HG03108 (cell line): ENCODE data around the gene FOXJ3.
A peak's percentile ranks its signal among the peaks of the same experiment; 100 is the strongest.

ENCODE experiments used
- ATAC-seq: cut with Tn5 transposase; IDR thresholded peaks from one replicate; pipeline ENCODE4 v1.9.1; 2021; ENCODE audit warnings: moderate library complexity; ENCODE audit not compliant: unreplicated experiment

Gene FOXJ3

DNA sequence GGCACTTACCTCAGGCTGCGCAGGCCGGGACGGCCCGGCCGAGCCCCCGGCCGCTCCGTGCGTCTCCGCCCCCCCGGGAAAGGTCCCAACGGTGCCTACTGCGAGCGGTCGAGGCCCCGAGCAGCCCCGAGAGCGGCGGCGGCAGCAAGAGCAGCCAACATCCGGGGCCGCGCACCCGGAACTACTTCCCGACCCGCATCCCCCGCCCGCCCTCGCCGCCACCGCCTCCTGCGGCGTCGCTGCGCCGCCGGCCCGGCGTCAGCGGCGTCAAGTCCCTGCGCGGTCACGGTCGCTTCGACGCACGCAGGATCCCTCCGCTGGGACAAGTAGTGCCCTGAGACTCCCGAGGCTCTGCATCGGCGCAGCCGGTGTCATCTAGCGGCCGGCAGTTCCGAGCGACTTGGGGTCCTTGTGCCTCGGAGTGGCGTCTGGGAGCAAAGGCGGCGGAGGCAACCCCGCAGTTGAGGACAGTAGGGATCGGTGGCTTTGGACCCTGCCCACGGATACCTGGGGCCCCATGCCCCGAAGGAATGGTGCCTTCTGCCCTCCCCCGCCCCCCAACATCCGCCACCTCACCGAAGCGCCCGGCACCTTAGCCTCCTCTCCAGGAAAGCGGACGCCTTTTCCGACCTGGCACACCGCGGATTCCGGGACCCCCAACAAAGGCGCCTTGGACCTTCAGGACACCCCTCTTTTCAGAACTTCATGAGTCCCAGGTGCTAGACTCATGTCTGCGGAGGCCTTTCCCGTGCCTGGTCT lies at the start of gene FOXJ3:
FOXJ3 (minus strand) TSS at position 186 of the 759 bp plus-strand sequence. CDS start 24,142 bp downstream, outside the sequence.
- ATAC-seq: peak; percentile 64

DNA sequence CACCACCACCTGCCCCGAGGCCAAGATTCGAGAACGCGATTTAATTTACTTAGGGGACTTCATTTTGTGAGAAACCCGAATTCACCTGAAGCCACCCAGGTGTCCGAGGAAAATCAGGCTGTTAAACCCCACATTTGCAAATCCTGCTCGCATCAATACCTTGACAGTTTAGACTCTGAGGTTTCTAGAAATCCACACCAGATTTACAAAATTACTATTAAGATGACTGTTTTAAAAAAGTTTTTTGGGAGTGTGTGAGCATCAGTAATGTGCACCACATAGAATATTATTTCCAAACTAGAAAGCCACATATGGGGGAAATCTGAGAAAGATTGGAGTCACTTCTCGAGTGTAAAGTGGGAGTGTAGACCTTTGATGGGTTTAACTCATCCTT lies 46.2 kb upstream of the FOXJ3 start:
- no peak for ATAC-seq

DNA sequence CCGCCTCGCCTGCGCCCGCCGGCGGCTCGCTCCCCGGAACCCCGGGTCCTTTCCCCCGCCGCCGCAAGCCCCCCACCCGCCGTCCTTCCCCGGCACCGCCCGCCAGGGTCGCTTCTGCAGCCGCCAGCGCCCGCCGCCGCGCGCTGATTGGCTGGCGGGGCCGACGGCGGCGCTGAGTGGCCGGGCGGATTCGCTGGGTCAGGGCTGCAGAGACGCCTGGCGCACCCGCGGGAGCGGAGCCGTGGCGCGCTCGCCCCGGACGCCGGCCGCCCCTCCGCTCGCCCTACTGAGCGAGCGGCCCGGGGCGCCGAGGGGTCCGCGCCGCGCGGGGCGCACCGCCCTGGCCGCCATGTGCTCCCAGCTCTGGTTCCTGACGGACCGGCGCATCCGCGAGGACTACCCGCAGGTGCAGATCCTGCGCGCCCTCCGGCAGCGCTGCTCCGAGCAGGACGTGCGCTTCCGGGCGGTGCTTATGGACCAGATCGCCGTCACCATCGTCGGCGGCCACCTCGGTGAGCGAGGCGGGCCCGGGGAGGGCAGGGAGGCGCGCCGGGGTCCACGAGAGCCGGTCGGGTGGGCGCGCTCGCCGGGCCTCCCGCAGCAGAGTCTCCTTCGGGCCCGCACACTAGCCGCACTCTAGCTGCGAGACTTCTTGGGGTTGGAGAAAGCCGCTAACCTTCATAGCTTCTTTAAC lies 45.7 kb upstream of the FOXJ3 start, which contains the start of gene RIMKLA:
RIMKLA (plus strand) TSS at position 207 of the 694 bp plus-strand sequence; CDS start at position 350, 143 bp downstream.
- peak; percentile 87 for ATAC-seq

DNA sequence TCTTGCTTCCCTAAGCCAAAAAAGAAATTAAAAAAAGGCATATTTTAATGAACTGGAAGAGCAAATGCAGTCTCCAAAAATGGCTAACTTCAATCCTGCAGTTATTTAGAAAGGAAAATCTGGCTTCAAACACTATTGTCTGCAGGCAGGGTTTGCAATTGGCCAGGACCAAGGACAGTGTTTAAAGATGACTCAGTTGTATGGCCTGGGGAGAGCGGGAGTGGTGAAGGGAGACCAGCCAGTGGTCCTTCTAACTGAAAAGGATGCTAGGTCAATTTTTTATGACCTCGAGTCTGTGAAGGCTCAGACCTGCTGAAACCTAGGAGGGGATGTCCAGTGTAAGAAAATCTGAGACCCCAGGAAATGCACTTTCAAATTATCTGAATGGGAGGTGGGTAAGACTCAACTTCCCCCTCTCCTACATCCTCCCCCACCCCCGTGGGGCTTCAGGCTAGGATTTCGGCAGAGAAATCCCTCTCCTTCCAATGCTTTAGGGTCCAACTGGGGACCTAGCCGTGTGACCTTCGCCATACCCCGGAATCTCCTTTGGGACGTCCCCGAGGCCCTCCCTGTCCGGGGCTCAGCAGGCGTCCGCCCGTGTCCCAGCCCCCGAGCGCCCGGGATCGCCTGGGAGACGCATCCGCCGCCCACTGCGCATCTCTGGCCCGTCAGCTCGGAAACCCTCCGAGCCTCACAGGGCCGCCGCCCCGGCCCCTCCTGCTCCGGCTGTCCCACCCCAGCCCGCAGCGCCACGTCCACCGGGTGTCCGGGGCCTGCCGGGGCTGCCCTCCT lies 45.0 kb upstream of the FOXJ3 start:
- ATAC-seq: no peak

DNA sequence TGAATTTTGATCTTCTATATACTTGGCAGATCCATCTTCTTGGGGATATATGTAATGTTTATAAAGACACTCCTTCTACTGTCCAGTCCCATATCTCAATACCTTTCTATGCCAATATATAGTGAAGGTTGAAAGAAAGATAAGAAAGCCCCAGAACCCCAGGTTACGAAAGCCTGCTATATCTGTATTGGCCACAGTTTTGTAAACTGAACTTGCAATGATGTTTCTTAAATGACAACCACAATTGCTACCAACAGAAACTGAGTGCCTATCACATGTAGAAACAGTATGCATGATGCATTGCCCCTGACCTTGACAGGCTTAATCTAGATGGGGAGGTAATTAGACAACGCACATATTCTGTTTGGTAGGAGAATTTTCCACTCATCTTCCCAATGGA lies 37.8 kb upstream of the FOXJ3 start:
- ATAC-seq: no peak

DNA sequence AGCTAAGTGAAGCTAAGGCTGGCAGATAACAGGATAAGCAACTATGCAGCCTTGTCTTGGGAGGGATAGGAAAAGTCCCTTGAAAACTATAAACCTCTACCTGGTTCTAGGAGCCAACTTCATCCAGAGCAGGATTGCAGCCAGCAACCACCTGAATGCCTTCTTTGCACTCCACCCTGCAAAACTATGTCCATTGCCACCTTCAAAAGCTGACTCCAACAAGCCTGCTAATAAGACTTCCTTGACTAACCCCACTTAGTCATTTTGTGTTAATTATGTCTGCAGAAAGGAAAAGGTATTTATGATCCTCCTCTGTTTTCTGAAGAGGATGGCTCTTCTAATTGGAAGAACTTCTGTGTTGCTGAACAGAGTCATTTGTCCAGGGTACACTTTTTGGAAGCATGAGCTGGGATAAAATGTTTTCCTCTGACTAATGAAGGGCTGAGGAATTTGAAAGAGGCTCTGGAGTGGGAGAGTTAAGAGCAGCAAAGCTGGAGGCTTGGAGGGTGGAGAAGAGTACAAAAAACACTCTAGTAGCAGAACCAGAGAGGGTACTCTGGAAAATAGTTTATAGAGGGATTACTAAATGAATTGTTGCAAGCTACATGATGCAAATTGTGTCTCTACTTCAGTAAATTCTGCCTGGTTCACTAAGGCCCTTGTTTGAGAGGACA lies 36.0 kb upstream of the FOXJ3 start:
- ATAC-seq: no peak

DNA sequence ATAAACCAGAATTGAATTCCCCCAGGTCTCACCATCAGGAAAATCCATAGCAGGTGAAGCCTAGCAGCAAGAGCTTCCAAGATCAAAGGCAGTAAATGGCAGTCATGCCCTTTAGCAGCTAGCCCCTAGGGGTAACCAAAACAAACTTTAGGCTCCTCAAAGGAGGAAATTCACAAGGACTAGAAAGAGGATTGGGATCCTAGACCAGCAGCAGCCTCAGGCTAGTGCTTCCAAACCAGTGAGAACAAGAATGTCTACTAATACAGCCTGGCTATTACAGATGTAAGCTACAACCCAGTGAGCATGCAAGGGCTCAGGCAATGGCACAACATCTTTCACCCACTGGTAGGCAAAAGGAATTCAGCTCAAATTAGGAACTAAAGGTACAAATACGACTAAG lies 34.4 kb upstream of the FOXJ3 start:
- ATAC-seq: no peak

DNA sequence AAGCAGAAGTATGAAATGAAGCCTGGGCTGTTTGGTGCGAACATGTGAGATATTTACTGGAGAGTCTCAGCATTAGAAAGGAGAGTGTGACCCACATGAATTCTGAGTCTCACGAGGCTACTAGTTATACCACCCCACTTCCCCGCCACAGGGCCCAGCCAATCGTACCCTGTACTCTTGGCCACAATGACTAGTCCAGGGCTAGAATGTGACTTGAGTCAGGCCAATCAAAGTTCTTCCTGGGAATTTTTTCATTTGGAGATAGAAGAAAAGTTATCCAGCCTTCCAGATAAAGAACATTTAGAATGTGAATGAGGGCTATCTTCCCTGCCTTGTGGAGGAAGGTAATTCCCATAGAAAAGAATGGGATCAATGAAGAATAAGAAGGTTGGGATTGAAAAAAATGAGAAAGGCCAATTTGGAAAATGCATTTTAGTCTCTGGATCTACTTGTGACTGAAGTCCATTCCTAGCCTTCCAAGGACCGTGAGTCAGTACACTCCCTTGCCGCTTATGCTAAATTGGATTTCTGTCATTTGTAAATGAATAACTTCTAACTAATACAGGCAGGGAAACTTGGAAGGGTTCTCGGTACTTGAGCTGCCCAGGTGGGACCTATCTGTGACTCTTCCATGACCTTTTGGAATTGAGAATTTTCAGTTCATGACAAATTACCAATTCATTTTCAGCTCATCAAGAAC lies 33.2 kb upstream of the FOXJ3 start:
- no peak for ATAC-seq

DNA sequence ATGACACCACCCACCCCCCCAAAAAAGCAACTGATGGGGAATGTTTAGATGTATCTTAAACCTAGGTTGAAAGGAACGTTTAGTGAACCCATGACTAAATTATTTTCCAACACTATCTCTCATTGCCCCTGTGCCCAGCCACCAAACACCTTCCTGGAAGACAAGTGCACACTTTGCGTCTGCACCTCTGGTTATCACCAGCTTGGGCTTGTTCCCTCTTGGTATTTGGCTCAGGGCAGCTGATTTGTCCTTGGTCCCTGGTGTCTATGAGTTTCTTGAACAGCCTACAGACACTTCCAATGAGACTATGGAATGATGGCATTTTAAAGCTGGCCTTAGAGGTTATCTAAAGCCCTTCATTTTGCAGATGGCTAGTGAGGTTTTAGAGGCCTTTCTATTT lies 30.1 kb upstream of the FOXJ3 start:
- no peak for ATAC-seq

DNA sequence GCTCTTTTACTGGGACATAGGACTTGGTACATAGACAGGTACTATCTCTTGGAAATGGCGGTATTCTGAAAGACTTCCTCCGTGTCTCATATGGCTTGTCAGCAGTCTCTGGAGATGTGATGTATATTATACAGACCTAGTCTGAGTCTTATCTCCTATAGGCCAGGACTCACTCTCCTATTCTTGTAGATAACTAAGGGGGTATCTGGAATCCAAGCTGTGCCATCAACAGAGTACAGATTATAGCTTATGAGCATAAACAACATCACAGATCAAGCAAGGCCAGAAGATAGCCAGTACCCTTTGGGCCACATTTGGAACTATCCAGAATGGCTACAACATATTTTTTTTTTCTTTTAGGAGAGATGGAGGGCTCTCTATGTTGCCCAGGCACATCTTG lies 29.5 kb upstream of the FOXJ3 start:
- ATAC-seq: no peak

DNA sequence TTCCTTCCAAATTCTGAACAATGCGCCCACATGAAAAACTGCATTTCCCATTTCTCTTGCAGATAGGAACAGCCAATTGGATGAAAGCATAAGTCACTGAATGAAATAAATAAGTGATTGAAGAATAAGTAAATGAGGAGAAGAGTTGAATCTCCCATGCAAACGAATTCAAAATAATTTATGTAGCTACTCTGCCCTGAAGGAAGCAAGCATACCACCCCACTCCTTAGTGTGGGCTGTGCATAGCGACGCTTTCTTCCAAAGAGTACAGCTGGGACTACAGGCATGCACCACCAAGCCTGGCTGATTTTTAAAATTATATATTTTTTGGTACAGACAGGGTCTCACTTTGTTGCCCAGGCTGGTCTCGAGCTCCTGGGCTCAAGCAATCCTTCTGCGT lies 29.1 kb upstream of the FOXJ3 start:
- no peak for ATAC-seq

DNA sequence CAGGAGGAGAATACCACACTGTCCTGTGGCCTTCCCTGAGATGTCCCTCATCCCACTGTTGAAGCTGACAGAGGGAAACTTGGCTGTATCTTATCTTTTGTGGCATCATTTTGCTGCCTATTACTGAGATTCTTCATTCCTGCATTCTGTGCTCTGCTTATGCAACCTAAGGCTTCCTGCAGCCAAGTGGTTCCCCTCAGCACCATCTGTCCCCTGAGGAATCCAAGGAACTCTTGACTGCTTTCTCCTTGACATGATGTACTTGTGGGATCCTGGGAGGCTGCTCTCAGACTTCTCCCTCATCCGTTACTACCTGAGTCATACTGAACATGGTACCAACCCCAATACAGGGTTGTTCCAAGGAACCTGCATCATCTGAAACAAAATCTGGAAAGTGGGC lies 24.4 kb upstream of the FOXJ3 start:
- no peak for ATAC-seq

DNA sequence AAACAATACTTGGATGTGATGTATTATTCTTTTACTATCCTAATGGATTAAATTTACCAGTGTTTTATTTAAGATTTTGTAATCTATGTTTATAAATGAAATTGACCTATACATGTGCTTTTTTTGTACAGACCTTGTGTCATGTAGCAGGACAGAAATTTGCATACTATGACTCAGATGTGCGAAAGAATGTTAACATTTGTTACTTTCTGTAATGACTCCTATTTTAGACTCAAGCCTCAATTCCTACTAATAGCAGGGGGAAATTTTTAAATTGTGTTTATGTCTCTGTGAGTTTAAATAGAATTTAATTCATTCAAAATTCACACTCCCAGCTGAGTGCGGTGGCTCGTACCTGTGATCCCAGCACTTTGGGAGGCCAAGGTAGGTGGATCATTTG lies 23.8 kb upstream of the FOXJ3 start:
- no peak for ATAC-seq

DNA sequence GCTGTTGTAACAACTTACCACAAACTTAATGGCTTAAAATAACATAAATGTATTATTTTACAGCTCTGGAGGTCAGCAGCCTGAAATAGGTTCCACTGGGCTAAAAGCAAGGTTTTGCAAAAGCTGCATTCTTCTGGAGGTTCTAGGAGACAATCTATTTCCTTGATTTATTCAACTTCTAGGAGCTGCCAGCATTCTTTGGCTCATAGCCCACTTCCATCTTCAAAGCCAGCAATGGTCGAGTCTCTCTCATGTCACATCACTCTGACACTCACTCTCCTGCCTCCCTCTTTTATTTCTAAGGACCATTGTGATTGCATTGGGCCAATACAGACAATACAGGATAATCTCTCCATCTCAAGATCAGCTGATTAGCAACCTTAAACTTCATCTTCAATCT lies 15.1 kb upstream of the FOXJ3 start:
- no peak for ATAC-seq

DNA sequence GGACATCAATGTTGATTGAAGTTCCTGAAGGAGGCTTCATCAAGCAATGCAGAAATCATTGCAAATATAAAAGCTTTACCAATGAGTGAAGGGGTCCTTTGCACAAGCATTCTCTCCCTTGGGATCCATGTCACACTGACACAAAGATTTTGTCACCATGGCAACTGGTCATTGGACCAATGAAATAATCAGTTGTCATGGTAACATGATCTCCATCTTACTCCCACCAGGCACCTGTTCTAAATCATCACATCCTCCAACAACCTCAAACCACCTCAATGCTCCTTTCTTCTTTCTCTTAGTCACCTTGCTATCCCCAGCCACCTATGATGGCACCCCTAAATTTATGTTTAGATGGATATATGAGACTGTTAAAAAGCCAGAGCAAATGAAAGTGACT lies 13.5 kb upstream of the FOXJ3 start:
- ATAC-seq: no peak

DNA sequence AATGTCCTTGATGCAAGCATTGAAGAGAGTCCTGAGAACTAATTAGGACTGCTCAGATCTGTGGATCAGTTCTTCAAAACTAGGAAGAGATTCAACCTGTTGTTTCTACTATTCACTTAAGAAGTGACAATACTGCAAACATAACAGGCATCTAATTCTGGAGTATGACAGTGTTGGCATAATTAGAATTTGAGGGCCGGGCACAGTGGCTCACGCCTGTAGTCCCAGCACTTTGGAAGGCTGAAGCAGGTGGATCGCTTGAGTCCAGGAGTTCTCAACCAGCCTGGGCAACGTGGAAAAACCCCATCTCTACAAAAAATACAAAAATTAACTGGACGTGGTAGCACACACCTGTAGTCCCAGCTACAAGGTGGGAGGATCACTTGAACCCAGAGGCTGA lies 8.0 kb upstream of the FOXJ3 start:
- ATAC-seq: no peak

DNA sequence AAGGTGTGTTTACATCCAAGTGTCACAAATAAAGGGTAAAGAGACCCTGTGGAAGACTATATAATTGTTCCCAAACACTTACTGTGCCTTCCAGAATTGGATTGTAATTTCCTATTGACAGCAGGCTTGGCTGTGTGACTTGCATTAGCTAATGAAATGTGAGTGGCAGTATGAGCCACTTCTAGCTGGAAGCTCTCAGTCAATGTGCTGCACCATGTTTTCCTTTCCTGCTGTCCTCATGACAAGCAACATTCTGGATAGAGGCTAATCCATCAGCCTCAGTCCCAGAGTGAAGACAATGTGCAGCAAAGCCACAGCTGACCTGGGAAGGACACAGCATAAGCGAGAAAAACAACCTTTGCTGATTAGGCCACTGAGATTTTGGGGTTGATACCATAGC lies 5.9 kb upstream of the FOXJ3 start:
- ATAC-seq: no peak

DNA sequence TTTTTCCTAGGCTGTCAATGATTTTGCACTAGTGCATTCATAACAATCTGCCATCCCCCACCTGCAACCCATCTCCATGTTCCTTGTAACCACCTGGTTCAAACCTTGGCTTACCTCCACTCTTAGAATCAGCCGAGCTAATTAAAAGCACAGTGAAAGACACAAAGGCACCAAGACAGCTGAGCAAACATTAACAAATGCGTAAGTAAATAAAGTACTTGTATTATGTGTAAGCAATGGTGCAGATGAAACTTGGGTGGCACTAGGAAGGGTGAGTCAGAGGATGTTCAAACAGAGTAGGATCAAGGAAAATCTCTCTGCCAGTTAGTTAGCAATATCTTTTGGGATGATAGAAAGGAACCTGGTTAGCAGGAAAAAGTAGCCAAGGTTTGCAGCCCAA lies 5.1 kb upstream of the FOXJ3 start:
- ATAC-seq: no peak

DNA sequence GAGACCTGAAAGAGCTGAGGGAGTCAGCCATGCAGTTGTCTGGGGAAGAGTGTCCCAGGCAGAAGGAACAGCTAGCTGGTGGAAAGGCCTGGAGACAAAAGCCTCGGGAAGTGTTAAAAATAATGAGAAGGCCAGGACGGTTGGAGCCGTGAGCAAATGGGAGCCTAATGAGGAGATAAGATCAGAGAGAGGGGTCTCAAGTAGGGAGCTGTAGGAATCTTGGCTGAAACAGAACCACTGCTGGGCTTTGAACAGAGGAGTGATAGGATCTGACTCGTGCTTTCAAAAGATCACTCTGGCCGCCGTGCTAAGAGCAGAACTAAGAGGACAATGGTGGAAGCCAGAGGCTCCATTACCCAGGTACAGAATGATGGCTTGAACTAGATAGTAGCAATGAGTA lies 1.9 kb upstream of the FOXJ3 start:
- no peak for ATAC-seq

DNA sequence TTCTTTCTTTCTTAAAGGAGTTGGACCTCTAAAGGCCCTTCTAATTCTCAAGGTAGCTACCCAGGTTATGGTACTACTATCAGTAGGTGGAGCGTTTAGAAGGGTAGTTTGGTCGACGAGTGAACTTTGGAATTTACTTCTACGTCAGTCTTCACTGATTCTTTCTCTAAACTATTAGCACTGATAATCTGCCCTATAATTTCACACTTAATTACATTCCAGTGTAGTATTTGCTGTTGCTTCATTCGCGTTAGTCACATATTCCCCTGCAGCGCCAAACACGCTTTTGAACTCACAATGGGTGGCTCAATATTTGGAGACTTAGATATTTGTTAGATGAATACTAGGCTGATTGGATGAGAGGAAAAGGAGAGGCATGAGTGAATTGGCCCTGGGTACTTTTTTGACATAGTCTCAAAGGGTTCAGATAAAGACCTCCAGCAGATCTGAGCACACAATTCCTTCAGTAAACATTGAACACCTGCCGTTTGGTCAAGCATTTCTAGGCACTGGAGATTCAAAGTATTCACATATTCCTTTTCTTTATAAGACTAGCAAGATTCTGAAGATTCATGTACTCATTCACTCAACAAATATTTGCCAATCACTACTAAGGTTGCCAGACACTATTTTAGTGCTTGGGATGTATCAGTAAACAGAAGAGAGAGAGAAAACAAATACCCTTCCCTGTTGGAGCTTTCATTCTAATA lies 929 bp upstream of the FOXJ3 start:
- ATAC-seq: no peak
